ENCODE results near the gene FNIP1. TPM values are rescaled to one million over a fixed set of nuclear protein-coding genes. Genes with fewer than 3 reads are reported as not detected.

Gene FNIP1
- total and polyA plus RNA-seq, 9 of the 15 experiments (the other 6 are each of a cell fraction or from before 2014, with no cell fraction given), result 5.0 to 32.8 (median 18.4) TPM

GRCh38 chr5:131758520-131758900 lies 38.3 kb downstream of the FNIP1 start (continued):
- TF ChIP-seq CREB3L1 (IDR thresholded peaks at IDR 0.05; ENCODE audit: borderline replicate concordance, low read depth), result no peak
- TF ChIP-seq JUND (IDR thresholded peaks at IDR 0.05; ENCODE audit: borderline replicate concordance, low read depth, low read length), result no peak
- TF ChIP-seq JUND (tag; IDR thresholded peaks at IDR 0.05; ENCODE audit: borderline replicate concordance, low read depth, low read length), result peak; percentile 39; the same call in 1 of the 3 replicates
- TF ChIP-seq IRF2 (CRISPR knock-in tag; IDR thresholded peaks at IDR 0.05), result no peak
- peak; percentile 28; the same call in 1 of the 2 replicates for TF ChIP-seq C11orf30 (IDR thresholded peaks at IDR 0.05; ENCODE audit: low read depth)
- no peak for TF ChIP-seq NR0B1 (IDR thresholded peaks at IDR 0.05; ENCODE audit: partially characterized antibody)
- peak; percentile 32; the same call in 1 of the 2 replicates for TF ChIP-seq TCF3 (CRISPR knock-in tag; IDR thresholded peaks at IDR 0.05)
- peak; percentile 38; the same call in 1 of the 2 replicates for TF ChIP-seq TEAD4 (IDR thresholded peaks at IDR 0.05; ENCODE audit: low read length)
- no peak for TF ChIP-seq TEAD4 (CRISPR knock-in tag; IDR thresholded peaks at IDR 0.05; ENCODE audit: borderline replicate concordance)
- TF ChIP-seq EGR1 (conservative IDR thresholded peaks at IDR 0.05), result no peak
- peak; percentile 95 for TF ChIP-seq MEF2D (tag; conservative IDR thresholded peaks at IDR 0.05; ENCODE audit: low read depth)
- 0 out of 2 replicates have a peak, but pooled peaks have one; percentile 9 for TF ChIP-seq EP300 (IDR thresholded peaks at IDR 0.05; ENCODE audit: low read length)
- TF ChIP-seq GATAD2A (IDR thresholded peaks at IDR 0.05), result 0 out of 2 replicates have a peak, but pooled peaks have one; percentile 31

All from K562 (cell line).